Measurements from ENCODE around the gene MYOM3. TPM values are rescaled to one million over a fixed set of nuclear protein-coding genes. Genes with fewer than 3 reads are reported as not detected.

Gene MYOM3
- total RNA-seq, 1 experiment from 2014 or later, result 0.04 TPM

GRCh38 chr1:24142546-24143534 lies 30.9 kb upstream of the MYOM3 start, which contains the start of gene IL22RA1:
Gene IL22RA1, minus strand, starts transcription at chr1:24143140. Its CDS starts 58 bp downstream, at chr1:24143082.
- TF ChIP-seq, protein P1, sequence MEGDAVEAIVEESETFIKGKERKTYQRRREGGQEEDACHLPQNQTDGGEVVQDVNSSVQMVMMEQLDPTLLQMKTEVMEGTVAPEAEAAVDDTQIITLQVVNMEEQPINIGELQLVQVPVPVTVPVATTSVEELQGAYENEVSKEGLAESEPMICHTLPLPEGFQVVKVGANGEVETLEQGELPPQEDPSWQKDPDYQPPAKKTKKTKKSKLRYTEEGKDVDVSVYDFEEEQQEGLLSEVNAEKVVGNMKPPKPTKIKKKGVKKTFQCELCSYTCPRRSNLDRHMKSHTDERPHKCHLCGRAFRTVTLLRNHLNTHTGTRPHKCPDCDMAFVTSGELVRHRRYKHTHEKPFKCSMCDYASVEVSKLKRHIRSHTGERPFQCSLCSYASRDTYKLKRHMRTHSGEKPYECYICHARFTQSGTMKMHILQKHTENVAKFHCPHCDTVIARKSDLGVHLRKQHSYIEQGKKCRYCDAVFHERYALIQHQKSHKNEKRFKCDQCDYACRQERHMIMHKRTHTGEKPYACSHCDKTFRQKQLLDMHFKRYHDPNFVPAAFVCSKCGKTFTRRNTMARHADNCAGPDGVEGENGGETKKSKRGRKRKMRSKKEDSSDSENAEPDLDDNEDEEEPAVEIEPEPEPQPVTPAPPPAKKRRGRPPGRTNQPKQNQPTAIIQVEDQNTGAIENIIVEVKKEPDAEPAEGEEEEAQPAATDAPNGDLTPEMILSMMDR (conservative IDR thresholded peaks at IDR 0.05; ENCODE audit: low read depth, low read length), result no peak
- TF ChIP-seq EZH2 (IDR thresholded peaks at IDR 0.05; ENCODE audit: low read length, unreplicated experiment) (no peak), EZH2phosphoT487 (IDR thresholded peaks at IDR 0.05; ENCODE audit: borderline replicate concordance, low read length) (no peak)
- ChIA-PET CTCF (interaction anchor here (0.6 kb wide), 1 partner anchor 425 kb away, joined by 3 read pairs; no protein-coding TSS in a partner anchor), POLR2A (ENCODE audit: unreplicated experiment) (interaction anchor here (0.7 kb wide), 1 partner anchor 9 kb away, joined by 4 read pairs; no protein-coding TSS in a partner anchor)
- Histone ChIP-seq H3K9me3 (ENCODE audit: low read length) (no peaks in the 10 kb centered on the region), H3K36me3 (ENCODE audit: low read depth, low read length) (no peaks in the 10 kb centered on the region), H3K27me3 (ENCODE audit: low read length) (no peaks in the 10 kb centered on the region), H3K9me2 (replicated peaks; ENCODE audit: low read length) (no peaks in the 10 kb centered on the region), H3K4me1 (ENCODE audit: insufficient read depth, low read length) (peaks cover 11% of the 10 kb centered on the region; the same call in 1 of the 2 replicates), H4K20me1 (ENCODE audit: low read length) (no peaks in the 10 kb centered on the region), H3K4me3 (ENCODE audit: low read length) (peak within 1 kb of the TSS; percentile 90), H3F3A (ENCODE audit: low read length, unreplicated experiment) (no peaks in the 10 kb centered on the region), H3K79me2 (ENCODE audit: low read length) (no peaks in the 10 kb centered on the region), H3K4me2 (ENCODE audit: low read length) (peak within 1 kb of the TSS; percentile 100), H2AFZ (ENCODE audit: low read length) (peak within 1 kb of the TSS; percentile 98), H3K9ac (ENCODE audit: low read length) (peak within 1 kb of the TSS; percentile 62), H3K27ac (ENCODE audit: low read length) (no peak within 1 kb of the TSS)
- ATAC-seq, result peak; percentile 85
- TSS peak; percentile 24 for BruUV-seq (replicated peaks)
- intact Hi-C loops (cut with micrococcal nuclease), result no loop called here
- peak; percentile 67 for DNase-seq

DNA sequence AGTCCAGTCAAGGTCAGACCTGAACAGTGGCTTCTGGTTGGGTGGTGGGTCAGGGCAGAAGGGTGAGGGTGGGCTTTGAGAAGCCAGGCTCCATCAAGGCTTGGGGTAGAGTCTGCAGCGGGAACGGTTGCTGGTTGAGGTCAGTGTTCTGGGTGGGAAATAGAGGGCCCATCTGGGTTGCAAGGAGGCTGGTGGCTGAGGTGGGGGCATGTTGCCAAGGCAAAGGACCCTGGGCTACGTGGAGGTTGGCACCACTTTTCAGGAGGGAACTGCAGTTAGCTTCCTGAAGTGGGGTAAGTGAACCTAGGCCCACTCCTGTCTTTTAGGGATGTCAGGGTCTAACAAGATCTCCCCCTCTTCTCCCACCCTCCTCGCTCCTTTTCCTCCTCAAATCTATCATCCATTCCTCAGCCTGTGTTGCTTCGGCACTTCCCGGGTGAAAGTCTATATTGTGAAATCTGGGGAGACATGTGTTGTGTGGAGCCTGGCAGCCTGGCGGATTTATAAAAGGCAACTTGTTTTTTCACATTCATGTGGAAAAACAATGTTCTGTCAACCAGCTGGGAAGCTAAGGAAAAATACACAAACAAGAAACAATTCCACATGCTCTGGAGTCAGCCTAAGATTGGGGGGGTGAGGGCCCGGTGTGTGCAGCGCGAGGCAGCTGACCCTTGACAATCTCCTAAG lies 29.5 kb upstream of the MYOM3 start:
- ATAC-seq (no peak), DNase-seq (no peak)
- Histone ChIP-seq H3K9me2 (replicated peaks; ENCODE audit: low read length) (no peaks in the 10 kb centered on the region), H3K79me2 (ENCODE audit: low read length) (no peaks in the 10 kb centered on the region), H3K27ac (ENCODE audit: low read length) (no peak overlapping the region), H2AFZ (ENCODE audit: low read length) (no peak overlapping the region), H4K20me1 (ENCODE audit: low read length) (no peaks in the 10 kb centered on the region), H3K27me3 (ENCODE audit: low read length) (no peaks in the 10 kb centered on the region), H3K4me3 (ENCODE audit: low read length) (no peak overlapping the region), H3F3A (ENCODE audit: low read length, unreplicated experiment) (no peaks in the 10 kb centered on the region), H3K9ac (ENCODE audit: low read length) (no peak overlapping the region), H3K4me1 (ENCODE audit: insufficient read depth, low read length) (peaks cover 11% of the 10 kb centered on the region; the same call in 1 of the 2 replicates), H3K4me2 (ENCODE audit: low read length) (no peak overlapping the region), H3K9me3 (ENCODE audit: low read length) (no peaks in the 10 kb centered on the region), H3K36me3 (ENCODE audit: low read depth, low read length) (no peaks in the 10 kb centered on the region)
- no TSS peak for BruUV-seq (replicated peaks)
- ChIA-PET POLR2A (ENCODE audit: unreplicated experiment) (no interaction called here), CTCF (no interaction called here)
- TF ChIP-seq, protein P1 (conservative IDR thresholded peaks at IDR 0.05; ENCODE audit: low read depth, low read length), result no peak
- TF ChIP-seq EZH2phosphoT487 (IDR thresholded peaks at IDR 0.05; ENCODE audit: borderline replicate concordance, low read length), result no peak
- no peak for TF ChIP-seq EZH2 (IDR thresholded peaks at IDR 0.05; ENCODE audit: low read length, unreplicated experiment)
- intact Hi-C loops (cut with micrococcal nuclease), result no loop called here

Data from PC-3 (cell line).